Measurements from ENCODE around the gene ARID1B. TPM values are rescaled to one million over a fixed set of nuclear protein-coding genes. Genes with fewer than 3 reads are reported as not detected.

ARID1B gene
- total and polyA plus RNA-seq, 2 donors (not counting 1 experiment from before 2014, with no cell fraction given): 47.2 to 280 TPM

DNA sequence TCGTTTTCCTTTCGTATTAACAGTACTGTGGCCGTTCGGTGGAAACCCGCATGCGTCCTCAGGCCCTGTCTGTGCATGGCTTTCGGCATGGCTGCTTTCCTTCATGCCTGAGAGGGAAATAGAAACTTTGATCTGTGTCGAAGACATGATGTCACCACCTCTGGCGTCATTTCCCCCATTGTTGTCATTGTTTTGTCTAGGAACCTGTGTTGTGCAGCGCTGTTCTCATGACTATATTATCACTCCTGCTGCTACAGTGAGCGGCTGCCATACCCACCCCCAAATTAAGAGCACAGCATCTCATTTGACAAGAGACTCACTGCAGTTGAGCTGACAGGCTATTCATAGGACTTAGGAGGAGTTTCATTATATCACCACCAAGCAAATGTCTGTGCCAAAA lies 373.9 kb downstream of the ARID1B start:
- intact Hi-C loops (cut with micrococcal nuclease): no loop called here
- Histone ChIP-seq H4K20me1 (ENCODE audit: control insufficient read depth, insufficient read depth, low read length, poor library complexity, severe bottlenecking) (peaks cover 16% of the 10 kb centered on the region), H3K36me3 (replicated peaks in 1 of 2; ENCODE audit: control extremely low read depth in 1 of 2, control insufficient read depth in 1 of 2, extremely low read depth in 1 of 2, insufficient read depth in 2 of 2, low read length in 1 of 2) (peaks cover 11 to 76% of the 10 kb centered on the region in 2 experiments), H3K9ac (ENCODE audit: low read length) (no peak overlapping the region), H3K27ac (ENCODE audit: low read length in 2 of 2) (no peak overlapping the region), H3K79me2 (ENCODE audit: control insufficient read depth, insufficient read depth, low read length) (peaks cover 9% of the 10 kb centered on the region), H3K4me2 (replicated peaks; ENCODE audit: low read depth, low read length, poor library complexity, severe bottlenecking) (no peak overlapping the region), H3K9me3 (ENCODE audit: control extremely low read depth in 1 of 3, control insufficient read depth in 2 of 3, insufficient read depth in 1 of 3, low read length in 2 of 3) (no peaks in the 10 kb centered on the region), H2AFZ (ENCODE audit: insufficient read depth, low read depth, low read length, poor library complexity, severe bottlenecking) (no peak overlapping the region), H3K4me1 (ENCODE audit: control insufficient read depth in 2 of 2, insufficient read depth in 2 of 2, low read length in 2 of 2) (no peaks in the 10 kb centered on the region), H3K27me3 (replicated peaks in 1 of 4; ENCODE audit: control extremely low read depth in 1 of 4, control insufficient read depth in 3 of 4, insufficient read depth in 4 of 4, low read length in 3 of 4) (no peaks in the 10 kb centered on the region), H3K4me3 (ENCODE audit: control extremely low read depth in 1 of 5, extremely low read depth in 1 of 5, insufficient read depth in 1 of 5, low read depth in 2 of 5, low read length in 4 of 5) (no peak overlapping the region)
- Mint-ChIP-seq H3K27me3 (no peaks in the 10 kb centered on the region), H3K4me1 (no peaks in the 10 kb centered on the region), H3K4me3 (no peak overlapping the region), H3K27ac (no peak overlapping the region), H3K9me3 (ENCODE audit: insufficient read depth) (no peaks in the 10 kb centered on the region)
- CTCF ChIA-PET: no interaction called here
- POLR2A ChIA-PET: no interaction called here
- WGBS (ENCODE audit: insufficient coverage): 97% methylated on average over 5 of the region's 11 CpGs
- DNase-seq (no peak), ATAC-seq (ENCODE audit: low read depth) (no peak)
- TF ChIP-seq EZH2 (IDR thresholded peaks at IDR 0.05; ENCODE audit: borderline replicate concordance, insufficient read depth, low read depth, low read length, poor library complexity, severe bottlenecking): no peak
- TF ChIP-seq, protein P1, sequence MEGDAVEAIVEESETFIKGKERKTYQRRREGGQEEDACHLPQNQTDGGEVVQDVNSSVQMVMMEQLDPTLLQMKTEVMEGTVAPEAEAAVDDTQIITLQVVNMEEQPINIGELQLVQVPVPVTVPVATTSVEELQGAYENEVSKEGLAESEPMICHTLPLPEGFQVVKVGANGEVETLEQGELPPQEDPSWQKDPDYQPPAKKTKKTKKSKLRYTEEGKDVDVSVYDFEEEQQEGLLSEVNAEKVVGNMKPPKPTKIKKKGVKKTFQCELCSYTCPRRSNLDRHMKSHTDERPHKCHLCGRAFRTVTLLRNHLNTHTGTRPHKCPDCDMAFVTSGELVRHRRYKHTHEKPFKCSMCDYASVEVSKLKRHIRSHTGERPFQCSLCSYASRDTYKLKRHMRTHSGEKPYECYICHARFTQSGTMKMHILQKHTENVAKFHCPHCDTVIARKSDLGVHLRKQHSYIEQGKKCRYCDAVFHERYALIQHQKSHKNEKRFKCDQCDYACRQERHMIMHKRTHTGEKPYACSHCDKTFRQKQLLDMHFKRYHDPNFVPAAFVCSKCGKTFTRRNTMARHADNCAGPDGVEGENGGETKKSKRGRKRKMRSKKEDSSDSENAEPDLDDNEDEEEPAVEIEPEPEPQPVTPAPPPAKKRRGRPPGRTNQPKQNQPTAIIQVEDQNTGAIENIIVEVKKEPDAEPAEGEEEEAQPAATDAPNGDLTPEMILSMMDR (IDR thresholded peaks at IDR 0.05): no peak

DNA sequence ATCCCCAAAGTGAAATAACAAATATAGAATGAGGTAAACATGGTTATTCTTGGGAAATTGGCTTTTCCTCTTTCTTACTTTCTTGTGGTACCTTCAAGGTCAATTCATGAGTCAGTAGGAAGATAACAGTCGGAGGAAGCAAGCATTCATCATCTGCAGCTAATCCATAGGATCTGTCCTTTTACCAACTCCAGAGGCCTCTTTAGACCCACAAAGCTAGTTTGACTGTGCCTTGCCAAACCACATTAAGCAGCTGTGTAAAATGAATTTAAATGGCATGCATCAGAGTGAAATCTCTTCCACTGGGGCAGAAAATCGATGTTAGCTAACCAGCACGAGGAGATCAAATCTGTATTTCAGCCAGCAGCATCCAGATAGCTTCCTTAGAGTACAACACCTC lies 374.8 kb downstream of the ARID1B start:
- Histone ChIP-seq H3K36me3 (replicated peaks in 1 of 2; ENCODE audit: control extremely low read depth in 1 of 2, control insufficient read depth in 1 of 2, extremely low read depth in 1 of 2, insufficient read depth in 2 of 2, low read length in 1 of 2) (peaks cover 14 to 79% of the 10 kb centered on the region in 2 experiments), H3K4me2 (replicated peaks; ENCODE audit: low read depth, low read length, poor library complexity, severe bottlenecking) (no peak overlapping the region), H2AFZ (ENCODE audit: insufficient read depth, low read depth, low read length, poor library complexity, severe bottlenecking) (no peak overlapping the region), H3K9me3 (ENCODE audit: control extremely low read depth in 1 of 3, control insufficient read depth in 2 of 3, insufficient read depth in 1 of 3, low read length in 2 of 3) (no peaks in the 10 kb centered on the region), H3K79me2 (ENCODE audit: control insufficient read depth, insufficient read depth, low read length) (peaks cover 11% of the 10 kb centered on the region), H3K4me1 (ENCODE audit: control insufficient read depth in 2 of 2, insufficient read depth in 2 of 2, low read length in 2 of 2) (no peaks in the 10 kb centered on the region), H4K20me1 (ENCODE audit: control insufficient read depth, insufficient read depth, low read length, poor library complexity, severe bottlenecking) (peaks cover 10% of the 10 kb centered on the region), H3K4me3 (ENCODE audit: control extremely low read depth in 1 of 5, extremely low read depth in 1 of 5, insufficient read depth in 1 of 5, low read depth in 2 of 5, low read length in 4 of 5) (no peak overlapping the region), H3K27ac (ENCODE audit: low read length in 2 of 2) (no peak overlapping the region), H3K9ac (ENCODE audit: low read length) (no peak overlapping the region), H3K27me3 (replicated peaks in 1 of 4; ENCODE audit: control extremely low read depth in 1 of 4, control insufficient read depth in 3 of 4, insufficient read depth in 4 of 4, low read length in 3 of 4) (no peaks in the 10 kb centered on the region)
- Mint-ChIP-seq H3K4me1 (no peaks in the 10 kb centered on the region), H3K27ac (no peak overlapping the region), H3K9me3 (ENCODE audit: insufficient read depth) (no peaks in the 10 kb centered on the region), H3K27me3 (no peaks in the 10 kb centered on the region), H3K4me3 (no peak overlapping the region)
- POLR2A ChIA-PET: no interaction called here
- TF ChIP-seq, protein P1 (IDR thresholded peaks at IDR 0.05): no peak
- no peak for TF ChIP-seq EZH2 (IDR thresholded peaks at IDR 0.05; ENCODE audit: borderline replicate concordance, insufficient read depth, low read depth, low read length, poor library complexity, severe bottlenecking)
- ATAC-seq (ENCODE audit: low read depth): no peak
- intact Hi-C loops (cut with micrococcal nuclease): no loop called here
- DNase-seq: no peak
- CTCF ChIA-PET: interaction anchor here (0.8 to 1.1 kb wide), 2 partner anchors 117 to 1825 kb away, joined by 3 read pairs; no protein-coding TSS in a partner anchor
- 100% methylated on average over 1 of the region's 3 CpGs for WGBS (ENCODE audit: insufficient coverage)
